Measurements from ENCODE around the gene MASP1. TPM values are rescaled to one million over a fixed set of nuclear protein-coding genes. Genes with fewer than 3 reads are reported as not detected.

The MASP1 gene
- total RNA-seq, 1 experiment from 2014 or later = not detected

DNA sequence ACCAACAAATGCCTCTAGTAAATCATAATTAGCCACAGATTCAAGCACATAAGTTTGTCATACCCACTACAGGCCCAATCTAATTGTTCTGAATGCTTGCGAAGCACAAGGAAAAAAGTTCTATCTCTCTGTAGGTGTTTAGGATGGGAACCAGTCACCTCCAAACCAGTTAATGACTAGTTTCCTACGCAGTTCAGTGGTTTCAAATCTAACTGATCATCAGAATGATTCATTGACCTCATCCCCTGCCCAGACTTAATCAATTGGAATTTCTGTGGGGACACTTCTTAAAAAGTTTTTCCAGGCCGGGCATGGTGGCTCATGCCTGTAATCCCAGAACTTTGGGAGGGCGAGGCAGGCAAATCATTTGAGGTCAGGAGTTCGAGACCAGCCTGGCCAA is 24.3 kb upstream of the MASP1 start:
- CTCF ChIA-PET = interaction anchor here (1.4 to 5.6 kb wide), 2 partner anchors 96 to 362 kb away, joined by 7 to 152 read pairs; no protein-coding TSS in a partner anchor
- POLR2A ChIA-PET = no interaction called here
- TF ChIP-seq POLR2AphosphoS5 (IDR thresholded peaks at IDR 0.05; ENCODE audit: low read depth, low read length) (no peak), SIN3A (IDR thresholded peaks at IDR 0.05; ENCODE audit: borderline replicate concordance, insufficient read depth, low read depth, low read length) (no peak)
- TF ChIP-seq, protein P1, sequence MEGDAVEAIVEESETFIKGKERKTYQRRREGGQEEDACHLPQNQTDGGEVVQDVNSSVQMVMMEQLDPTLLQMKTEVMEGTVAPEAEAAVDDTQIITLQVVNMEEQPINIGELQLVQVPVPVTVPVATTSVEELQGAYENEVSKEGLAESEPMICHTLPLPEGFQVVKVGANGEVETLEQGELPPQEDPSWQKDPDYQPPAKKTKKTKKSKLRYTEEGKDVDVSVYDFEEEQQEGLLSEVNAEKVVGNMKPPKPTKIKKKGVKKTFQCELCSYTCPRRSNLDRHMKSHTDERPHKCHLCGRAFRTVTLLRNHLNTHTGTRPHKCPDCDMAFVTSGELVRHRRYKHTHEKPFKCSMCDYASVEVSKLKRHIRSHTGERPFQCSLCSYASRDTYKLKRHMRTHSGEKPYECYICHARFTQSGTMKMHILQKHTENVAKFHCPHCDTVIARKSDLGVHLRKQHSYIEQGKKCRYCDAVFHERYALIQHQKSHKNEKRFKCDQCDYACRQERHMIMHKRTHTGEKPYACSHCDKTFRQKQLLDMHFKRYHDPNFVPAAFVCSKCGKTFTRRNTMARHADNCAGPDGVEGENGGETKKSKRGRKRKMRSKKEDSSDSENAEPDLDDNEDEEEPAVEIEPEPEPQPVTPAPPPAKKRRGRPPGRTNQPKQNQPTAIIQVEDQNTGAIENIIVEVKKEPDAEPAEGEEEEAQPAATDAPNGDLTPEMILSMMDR (IDR thresholded peaks at IDR 0.05) = no peak
- ATAC-seq (no peak), DNase-seq (ENCODE audit: low read depth, low spot score) (no peak)
- peaks cover 9% of the 10 kb centered on the region; the same call in 1 of the 2 replicates for H3K27me3 ChIP-seq (ENCODE audit: control insufficient read depth, insufficient read depth, low read length)
- in situ Hi-C loops (cut with HindIII; ENCODE audit: low pct_unique_long_range_greater_than_20kb, low sequenced_read_pairs) (loop anchor here (25.0 kb wide), 1 partner anchor 371 kb away; no protein-coding TSS in a partner anchor), intact Hi-C loops (cut with micrococcal nuclease; ENCODE audit: unreplicated experiment) (loop anchor here (5.0 to 10.0 kb wide), 2 partner anchors 249 to 301 kb away; no protein-coding TSS in a partner anchor)
- no peak overlapping the region for H3K4me3 ChIP-seq (ENCODE audit: low read depth in 2 of 2, low read length in 2 of 2)
- H3K9me3 ChIP-seq (ENCODE audit: control insufficient read depth, insufficient read depth, low read depth, low read length) = no peaks in the 10 kb centered on the region
- H3K4me1 ChIP-seq (ENCODE audit: control insufficient read depth, insufficient read depth, low read length) = peaks cover 15% of the 10 kb centered on the region
- no peaks in the 10 kb centered on the region for H3K36me3 ChIP-seq (ENCODE audit: control insufficient read depth, insufficient read depth, low read length)
- BruUV-seq (replicated peaks) = no TSS peak
- H3K27ac ChIP-seq (ENCODE audit: low read length) = no peak overlapping the region

DNA sequence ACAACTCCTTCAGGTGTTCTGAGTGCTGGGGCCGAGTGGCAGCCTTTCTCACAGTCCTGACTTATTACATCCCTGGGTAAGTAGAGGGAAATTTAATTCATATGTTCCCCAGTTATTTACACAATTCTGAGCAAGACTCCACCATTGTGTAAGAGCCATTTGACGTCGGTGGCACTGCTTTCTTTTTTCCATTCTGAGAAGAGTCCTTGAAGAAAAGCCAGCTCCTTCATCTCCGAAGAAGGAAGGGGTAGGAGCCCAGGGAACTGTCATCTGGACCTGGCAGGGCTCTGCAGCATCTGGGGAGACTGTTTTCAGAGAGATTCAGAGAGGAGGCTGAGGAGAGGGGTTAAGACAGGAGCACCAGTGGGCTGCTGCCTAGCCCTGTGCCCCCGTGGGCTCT is 22.6 kb upstream of the MASP1 start:
- H3K36me3 ChIP-seq (ENCODE audit: control insufficient read depth, insufficient read depth, low read length) = no peaks in the 10 kb centered on the region
- ChIA-PET CTCF (interaction anchor here (1.5 kb wide), 1 partner anchor 94 kb away, joined by 3 read pairs; no protein-coding TSS in a partner anchor), POLR2A (no interaction called here)
- no TSS peak for BruUV-seq (replicated peaks)
- H3K4me3 ChIP-seq (ENCODE audit: low read depth in 2 of 2, low read length in 2 of 2) = no peak overlapping the region
- H3K27ac ChIP-seq (ENCODE audit: low read length) = no peak overlapping the region
- peaks cover 7% of the 10 kb centered on the region for H3K4me1 ChIP-seq (ENCODE audit: control insufficient read depth, insufficient read depth, low read length)
- H3K9me3 ChIP-seq (ENCODE audit: control insufficient read depth, insufficient read depth, low read depth, low read length) = no peaks in the 10 kb centered on the region
- intact Hi-C loops (cut with micrococcal nuclease; ENCODE audit: unreplicated experiment) (loop anchor here (10.0 kb wide), 1 partner anchor 251 kb away; no protein-coding TSS in a partner anchor), in situ Hi-C loops (cut with HindIII; ENCODE audit: low pct_unique_long_range_greater_than_20kb, low sequenced_read_pairs) (loop anchor here (25.0 kb wide), 1 partner anchor 373 kb away; no protein-coding TSS in a partner anchor)
- peaks cover 9% of the 10 kb centered on the region; the same call in 1 of the 2 replicates for H3K27me3 ChIP-seq (ENCODE audit: control insufficient read depth, insufficient read depth, low read length)
- no peak for ATAC-seq
- no peak for DNase-seq (ENCODE audit: low read depth, low spot score)
- TF ChIP-seq, protein P2, sequence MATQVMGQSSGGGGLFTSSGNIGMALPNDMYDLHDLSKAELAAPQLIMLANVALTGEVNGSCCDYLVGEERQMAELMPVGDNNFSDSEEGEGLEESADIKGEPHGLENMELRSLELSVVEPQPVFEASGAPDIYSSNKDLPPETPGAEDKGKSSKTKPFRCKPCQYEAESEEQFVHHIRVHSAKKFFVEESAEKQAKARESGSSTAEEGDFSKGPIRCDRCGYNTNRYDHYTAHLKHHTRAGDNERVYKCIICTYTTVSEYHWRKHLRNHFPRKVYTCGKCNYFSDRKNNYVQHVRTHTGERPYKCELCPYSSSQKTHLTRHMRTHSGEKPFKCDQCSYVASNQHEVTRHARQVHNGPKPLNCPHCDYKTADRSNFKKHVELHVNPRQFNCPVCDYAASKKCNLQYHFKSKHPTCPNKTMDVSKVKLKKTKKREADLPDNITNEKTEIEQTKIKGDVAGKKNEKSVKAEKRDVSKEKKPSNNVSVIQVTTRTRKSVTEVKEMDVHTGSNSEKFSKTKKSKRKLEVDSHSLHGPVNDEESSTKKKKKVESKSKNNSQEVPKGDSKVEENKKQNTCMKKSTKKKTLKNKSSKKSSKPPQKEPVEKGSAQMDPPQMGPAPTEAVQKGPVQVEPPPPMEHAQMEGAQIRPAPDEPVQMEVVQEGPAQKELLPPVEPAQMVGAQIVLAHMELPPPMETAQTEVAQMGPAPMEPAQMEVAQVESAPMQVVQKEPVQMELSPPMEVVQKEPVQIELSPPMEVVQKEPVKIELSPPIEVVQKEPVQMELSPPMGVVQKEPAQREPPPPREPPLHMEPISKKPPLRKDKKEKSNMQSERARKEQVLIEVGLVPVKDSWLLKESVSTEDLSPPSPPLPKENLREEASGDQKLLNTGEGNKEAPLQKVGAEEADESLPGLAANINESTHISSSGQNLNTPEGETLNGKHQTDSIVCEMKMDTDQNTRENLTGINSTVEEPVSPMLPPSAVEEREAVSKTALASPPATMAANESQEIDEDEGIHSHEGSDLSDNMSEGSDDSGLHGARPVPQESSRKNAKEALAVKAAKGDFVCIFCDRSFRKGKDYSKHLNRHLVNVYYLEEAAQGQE (IDR thresholded peaks at IDR 0.05; ENCODE audit: insufficient read depth in 1 of 2, low read depth in 2 of 2, low read length in 1 of 2) = no peak
- TF ChIP-seq TCF7L2 (IDR thresholded peaks at IDR 0.05; ENCODE audit: low read depth, low read length) = no peak
- TF ChIP-seq SIN3A (IDR thresholded peaks at IDR 0.05; ENCODE audit: borderline replicate concordance, insufficient read depth, low read depth, low read length) = no peak
- TF ChIP-seq, protein P1 (IDR thresholded peaks at IDR 0.05) = no peak
- TF ChIP-seq POLR2AphosphoS5 (IDR thresholded peaks at IDR 0.05; ENCODE audit: low read depth, low read length) = no peak
